ENCODE data around the gene BRD9. TPM values are rescaled to one million over a fixed set of nuclear protein-coding genes. Genes with fewer than 3 reads are reported as not detected.

Gene BRD9
- total and polyA plus RNA-seq, 2 experiments from 2014 or later: 17.8 to 20.3 TPM

GRCh38 chr5:868428-869135 lies 24.0 kb downstream of the BRD9 start:
- Histone ChIP-seq H3K27ac (peak overlapping the region; percentile 62), H3K4me2 (no peak overlapping the region), H3K79me2 (no peaks in the 10 kb centered on the region), H4K20me1 (ENCODE audit: insufficient read depth, poor library complexity, severe bottlenecking) (no peaks in the 10 kb centered on the region), H3K9me2 (replicated peaks; ENCODE audit: insufficient read depth) (no peaks in the 10 kb centered on the region), H3K4me1 (ENCODE audit: insufficient read depth) (peaks cover 5% of the 10 kb centered on the region), H3K9me3 (ENCODE audit: low read depth) (no peaks in the 10 kb centered on the region), H3K36me3 (replicated peaks; ENCODE audit: insufficient read depth, low read depth) (no peaks in the 10 kb centered on the region), H3K4me3 (no peak overlapping the region), H3K27me3 (no peaks in the 10 kb centered on the region), H2AFZ (no peak overlapping the region)
- DNase-seq (ENCODE audit: low spot score): no peak
- no peak for TF ChIP-seq CTCF (IDR thresholded peaks at IDR 0.05; ENCODE audit: poor library complexity)
- no peak for TF ChIP-seq EZH2 (IDR thresholded peaks at IDR 0.05; ENCODE audit: borderline replicate concordance)
- 95% methylated on average over 16 of the region's 16 CpGs for WGBS (ENCODE audit: low lambda C conversion rate, missing lambda C conversion rate)

GRCh38 chr5:867300-867870 lies 25.2 kb downstream of the BRD9 start:
- Histone ChIP-seq H3K36me3 (replicated peaks; ENCODE audit: insufficient read depth, low read depth) (no peaks in the 10 kb centered on the region), H3K4me1 (ENCODE audit: insufficient read depth) (peaks cover 5% of the 10 kb centered on the region), H3K4me2 (no peak overlapping the region), H4K20me1 (ENCODE audit: insufficient read depth, poor library complexity, severe bottlenecking) (no peaks in the 10 kb centered on the region), H3K27me3 (no peaks in the 10 kb centered on the region), H3K9me2 (replicated peaks; ENCODE audit: insufficient read depth) (no peaks in the 10 kb centered on the region), H3K9me3 (ENCODE audit: low read depth) (no peaks in the 10 kb centered on the region), H3K4me3 (no peak overlapping the region), H3K79me2 (no peaks in the 10 kb centered on the region), H2AFZ (no peak overlapping the region), H3K27ac (peak overlapping the region; percentile 10)
- TF ChIP-seq EZH2 (IDR thresholded peaks at IDR 0.05; ENCODE audit: borderline replicate concordance) (no peak), EZH2phosphoT487 (IDR thresholded peaks at IDR 0.05; ENCODE audit: low read depth, severe bottlenecking, unreplicated experiment) (no peak), CTCF (IDR thresholded peaks at IDR 0.05; ENCODE audit: poor library complexity) (no peak)
- DNase-seq (ENCODE audit: low spot score): peak; percentile 35
- 89% methylated on average over 6 of the region's 6 CpGs for WGBS (ENCODE audit: low lambda C conversion rate, missing lambda C conversion rate)

GRCh38 chr5:865771-866170 lies 26.8 kb downstream of the BRD9 start:
- Histone ChIP-seq H3K4me1 (ENCODE audit: insufficient read depth) (peaks cover 5% of the 10 kb centered on the region), H3K36me3 (replicated peaks; ENCODE audit: insufficient read depth, low read depth) (no peaks in the 10 kb centered on the region), H3K9me3 (ENCODE audit: low read depth) (no peaks in the 10 kb centered on the region), H4K20me1 (ENCODE audit: insufficient read depth, poor library complexity, severe bottlenecking) (no peaks in the 10 kb centered on the region), H3K4me2 (no peak overlapping the region), H3K27me3 (no peaks in the 10 kb centered on the region), H3K4me3 (no peak overlapping the region), H3K79me2 (no peaks in the 10 kb centered on the region), H3K27ac (no peak overlapping the region), H3K9me2 (replicated peaks; ENCODE audit: insufficient read depth) (no peaks in the 10 kb centered on the region), H2AFZ (no peak overlapping the region)
- no peak for DNase-seq (ENCODE audit: low spot score)
- 96% methylated on average over 10 of the region's 10 CpGs for WGBS (ENCODE audit: low lambda C conversion rate, missing lambda C conversion rate)
- TF ChIP-seq EZH2 (IDR thresholded peaks at IDR 0.05; ENCODE audit: borderline replicate concordance) (no peak), EZH2phosphoT487 (IDR thresholded peaks at IDR 0.05; ENCODE audit: low read depth, severe bottlenecking, unreplicated experiment) (no peak), CTCF (IDR thresholded peaks at IDR 0.05; ENCODE audit: poor library complexity) (no peak)
